NT2/D1 (cell line): ENCODE data around the gene TEX101.

Experiments
- YY1 ChIP-seq: IDR thresholded peaks from 2 replicates; pipeline ENCODE4 v1.6.1; 2011; ENCODE audit not compliant: insufficient read length, insufficient read depth
- ZNF274 ChIP-seq: IDR thresholded peaks from 2 replicates; pipeline ENCODE4 v1.6.1; 2011; ENCODE audit warnings: mild to moderate bottlenecking, low read depth, low read length

- TF ChIP-seq ZNF274 = no peak
- no peak for TF ChIP-seq YY1
Measured at GRCh38 chr19:43454031-43454430, 39.3 kb downstream of the TEX101 start.
